Smooth muscle cell (in vitro differentiated cells): Measurements from ENCODE around the gene UCN2. TPM values are rescaled to one million over a fixed set of nuclear protein-coding genes. Genes with fewer than 3 reads are reported as not detected.

Experiments used
- DNase-seq: peaks from one replicate; lab custom pipeline; 2025; ENCODE audit not compliant: unreplicated experiment; lab: John Stamatoyannopoulos, UW
- H2AFZ ChIP-seq: fragments of 200-600 bp; sonication (generic); 2 replicates; pipeline ENCODE4 v1.6.0; 2016; ENCODE audit warnings: antibody characterized with exemption, low read depth, mild to moderate bottlenecking
- H3F3A ChIP-seq: fragments of 200-600 bp; sonication (generic); 2 replicates; pipeline ENCODE4 v1.6.0; 2017; ENCODE audit warnings: antibody characterized with exemption, low read depth
- H3K27ac ChIP-seq: fragments of 200-600 bp; sonication (generic); 2 replicates; pipeline ENCODE4 v1.5.1; 2016; ENCODE audit warnings: low read depth, mild to moderate bottlenecking
- H3K27me3 ChIP-seq: fragments of 200-600 bp; sonication (generic); 2 replicates; pipeline ENCODE4 v1.6.1; 2016; ENCODE audit warnings: low read depth, mild to moderate bottlenecking
- H3K36me3 ChIP-seq: fragments of 200-600 bp; sonication (generic); 2 replicates; pipeline ENCODE4 v1.5.1; 2016; ENCODE audit warnings: low read depth
- H3K4me1 ChIP-seq: fragments of 200-600 bp; sonication (generic); 2 replicates; pipeline ENCODE4 v1.5.1; 2016; ENCODE audit warnings: low read depth
- H3K4me2 ChIP-seq: fragments of 200-600 bp; sonication (generic); 2 replicates; pipeline ENCODE4 v1.6.0; 2016; ENCODE audit warnings: mild to moderate bottlenecking
- H3K4me3 ChIP-seq: fragments of 200-600 bp; sonication (generic); 2 replicates; pipeline ENCODE4 v1.5.1; 2016; ENCODE audit warnings: mild to moderate bottlenecking
- H3K79me2 ChIP-seq: fragments of 200-600 bp; sonication (generic); 2 replicates; pipeline ENCODE4 v1.6.0; 2016; ENCODE audit warnings: low read depth, mild to moderate bottlenecking
- H3K9ac ChIP-seq: fragments of 200-600 bp; sonication (generic); 2 replicates; pipeline ENCODE4 v1.6.0; 2016; ENCODE audit warnings: low read depth
- H3K9me3 ChIP-seq: fragments of 200-600 bp; sonication (generic); replicated peaks from 2 replicates; pipeline ENCODE4 v1.5.1; 2016; ENCODE audit warnings: low read depth
- H4K20me1 ChIP-seq: fragments of 200-600 bp; sonication (generic); 2 replicates; pipeline ENCODE4 v1.6.0; 2016; ENCODE audit warnings: low read depth
- CTCF ChIP-seq: fragments of 200-600 bp; sonication (generic); IDR thresholded peaks from 2 replicates; pipeline ENCODE4 v1.5.1; 2017; ENCODE audit warnings: borderline replicate concordance, mild to moderate bottlenecking, antibody characterized with exemption; ENCODE audit not compliant: insufficient read depth, poor library complexity, severe bottlenecking
- WGBS: methylation state at CpG from one replicate; pipeline ENCODE4 v1.1.7; 2016; ENCODE audit warnings: low lambda C conversion rate; 5-methylcytosine and 5-hydroxymethylcytosine counted together
- polyA plus RNA-seq: library from polyadenylated mRNA; unstranded; fragments of >200 nt; fragmentation: Nextera tagmentation; extraction: Ambion mirVana; gene quantifications from 2 replicates; pipeline ENCODE4 v1.2.1, GENCODE V29; 2016
- total RNA-seq: library from RNA; depleted of rRNA; stranded (reverse); fragments of >200 nt; gene quantifications from 2 replicates; pipeline ENCODE4 v1.2.3, GENCODE V29; 2014

UCN2 gene
- total and polyA plus RNA-seq, 2 experiments from 2014 or later: 4.3 to 7.0 TPM

GRCh38 chr3:48607519-48607918, 43.9 kb upstream of the UCN2 start:
- H3K4me2 ChIP-seq: no peak overlapping the region
- 87% methylated on average over 5 of the region's 5 CpGs for WGBS
- peaks cover 18% of the 10 kb centered on the region for H4K20me1 ChIP-seq
- no peaks in the 10 kb centered on the region for H3K9me3 ChIP-seq
- H3K4me3 ChIP-seq: no peak overlapping the region
- no peak for TF ChIP-seq CTCF
- H3F3A ChIP-seq: no peaks in the 10 kb centered on the region
- H3K27ac ChIP-seq: no peak overlapping the region
- H2AFZ ChIP-seq: no peak overlapping the region
- H3K36me3 ChIP-seq: peaks cover 7% of the 10 kb centered on the region
- no peak for DNase-seq
- H3K79me2 ChIP-seq: peaks cover 36% of the 10 kb centered on the region
- no peak overlapping the region for H3K9ac ChIP-seq
- peaks cover 6% of the 10 kb centered on the region for H3K4me1 ChIP-seq
- H3K27me3 ChIP-seq: peaks cover 15% of the 10 kb centered on the region

- Histone ChIP-seq H3K4me1 (peaks cover 13% of the 10 kb centered on the region), H3K27ac (no peak overlapping the region), H3K36me3 (peaks cover 7% of the 10 kb centered on the region), H3K9me3 (no peaks in the 10 kb centered on the region), H3K79me2 (peaks cover 10% of the 10 kb centered on the region), H3K4me3 (no peak overlapping the region), H3K4me2 (no peak overlapping the region), H3K27me3 (no peaks in the 10 kb centered on the region), H2AFZ (no peak overlapping the region), H4K20me1 (peaks cover 16% of the 10 kb centered on the region), H3F3A (peaks cover 33% of the 10 kb centered on the region), H3K9ac (no peak overlapping the region)
- WGBS: 95% methylated on average over 2 of the region's 2 CpGs
- TF ChIP-seq CTCF: no peak
- no peak for DNase-seq
Observed at GRCh38 chr3:48601622-48601994, 38.0 kb upstream of the UCN2 start.

GRCh38 chr3:48600711-48601621, 37.4 kb upstream of the UCN2 start:
- Histone ChIP-seq H3F3A (peaks cover 40% of the 10 kb centered on the region), H3K27me3 (no peaks in the 10 kb centered on the region), H3K36me3 (peaks cover 7% of the 10 kb centered on the region), H3K27ac (peak overlapping the region; percentile 100), H3K4me2 (no peak overlapping the region), H3K9ac (no peak overlapping the region), H3K4me3 (no peak overlapping the region), H2AFZ (no peak overlapping the region), H3K9me3 (no peaks in the 10 kb centered on the region), H4K20me1 (peaks cover 10% of the 10 kb centered on the region), H3K4me1 (peaks cover 13% of the 10 kb centered on the region), H3K79me2 (peaks cover 4% of the 10 kb centered on the region)
- 97% methylated on average over 19 of the region's 19 CpGs for WGBS
- no peak for TF ChIP-seq CTCF
- no peak for DNase-seq
